NT2/D1 (cell line): ENCODE measurements around the gene ROBO1.

ENCODE experiments used
- SUZ12 ChIP-seq: IDR thresholded peaks from 2 replicates; pipeline ENCODE4 v1.6.1; 2011; ENCODE audit not compliant: insufficient read length, insufficient read depth; ENCODE audit errors: extremely low read depth
- YY1 ChIP-seq: IDR thresholded peaks from 2 replicates; pipeline ENCODE4 v1.6.1; 2011; ENCODE audit not compliant: insufficient read length, insufficient read depth
- ZNF274 ChIP-seq: IDR thresholded peaks from 2 replicates; pipeline ENCODE4 v1.6.1; 2011; ENCODE audit warnings: mild to moderate bottlenecking, low read depth, low read length

DNA sequence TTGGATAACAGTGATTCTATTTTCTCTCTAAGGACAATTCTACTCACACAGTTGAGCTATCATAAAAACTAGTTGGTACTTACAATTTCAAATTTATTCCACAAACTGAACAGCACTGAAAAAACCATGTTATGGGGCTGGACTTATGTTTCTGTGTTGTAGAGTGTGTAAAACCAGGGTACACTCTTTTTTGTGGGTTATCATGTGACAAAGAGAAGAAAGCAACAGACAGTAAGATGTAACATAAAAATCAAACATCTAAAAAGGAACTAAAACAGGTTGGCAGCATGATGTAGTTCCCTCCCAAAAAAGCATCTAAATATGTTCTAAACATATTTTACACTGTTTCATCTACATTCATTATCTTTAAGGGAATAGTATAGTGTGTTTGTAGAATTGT lies 757.9 kb downstream of the ROBO1 start:
- TF ChIP-seq YY1 (no peak), ZNF274 (no peak), SUZ12 (no peak)
